ENCODE data around the gene IQCF6. TPM values are rescaled to one million over a fixed set of nuclear protein-coding genes. Genes with fewer than 3 reads are reported as not detected.

The IQCF6 gene
- total RNA-seq, 3 donors from 2014 or later, result not detected

- H3K27me3 ChIP-seq, result no peaks in the 10 kb centered on the region
- TF ChIP-seq POLR2A (IDR thresholded peaks at IDR 0.05) (no peak), CTCF (IDR thresholded peaks at IDR 0.05) (no peak), POLR2AphosphoS5 (IDR thresholded peaks at IDR 0.05) (no peak)
- H3K4me3 ChIP-seq, result no peak overlapping the region
- no peaks in the 10 kb centered on the region for H3K36me3 ChIP-seq
- intact Hi-C loops (cut with DNase I; ENCODE audit: low total_unique reads), result no loop called here
- no peaks in the 10 kb centered on the region for H3K9me3 ChIP-seq
- DNase-seq (ENCODE audit: low spot score in 2 of 2), result no peak
- no peaks in the 10 kb centered on the region for H3K4me1 ChIP-seq
- no peak overlapping the region for H3K27ac ChIP-seq
These were observed 44.0 kb downstream of the IQCF6 start for GRCh38 chr3:51735039-51735438.

DNA sequence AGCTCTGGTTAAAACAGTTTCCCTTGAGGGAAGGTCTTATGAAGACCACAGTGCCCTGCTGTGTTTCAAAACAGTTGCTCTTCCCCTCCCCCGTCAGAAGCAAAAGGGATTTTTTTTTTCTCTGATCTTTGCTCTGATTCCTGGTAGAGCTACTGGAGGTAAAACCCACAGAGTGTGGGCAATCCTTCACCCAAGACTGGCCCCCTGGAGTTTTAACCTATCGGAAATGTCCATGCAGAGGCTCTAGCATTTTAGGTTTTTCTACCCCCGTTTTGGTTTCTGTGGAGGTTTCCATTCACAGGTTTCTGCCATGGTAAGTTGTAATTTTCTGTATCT is 44.5 kb downstream of the IQCF6 start:
- H3K27me3 ChIP-seq, result no peaks in the 10 kb centered on the region
- no peaks in the 10 kb centered on the region for H3K36me3 ChIP-seq
- H3K27ac ChIP-seq, result no peak overlapping the region
- no peaks in the 10 kb centered on the region for H3K4me1 ChIP-seq
- DNase-seq (ENCODE audit: low spot score in 2 of 2), result no peak
- no peaks in the 10 kb centered on the region for H3K9me3 ChIP-seq
- intact Hi-C loops (cut with DNase I; ENCODE audit: low total_unique reads), result no loop called here
- H3K4me3 ChIP-seq, result no peak overlapping the region
- TF ChIP-seq CTCF (IDR thresholded peaks at IDR 0.05) (no peak), POLR2A (IDR thresholded peaks at IDR 0.05) (no peak), POLR2AphosphoS5 (IDR thresholded peaks at IDR 0.05) (no peak)

GRCh38 chr3:51733859-51734571 is 45.0 kb downstream of the IQCF6 start:
- Histone ChIP-seq H3K4me1 (no peaks in the 10 kb centered on the region), H3K27ac (no peak overlapping the region), H3K4me3 (no peak overlapping the region), H3K27me3 (no peaks in the 10 kb centered on the region), H3K9me3 (no peaks in the 10 kb centered on the region), H3K36me3 (no peaks in the 10 kb centered on the region)
- TF ChIP-seq POLR2AphosphoS5 (IDR thresholded peaks at IDR 0.05) (no peak), CTCF (IDR thresholded peaks at IDR 0.05) (no peak), POLR2A (IDR thresholded peaks at IDR 0.05) (no peak)
- intact Hi-C loops (cut with DNase I; ENCODE audit: low total_unique reads), result no loop called here
- DNase-seq (ENCODE audit: low spot score in 2 of 2), result no peak

DNA sequence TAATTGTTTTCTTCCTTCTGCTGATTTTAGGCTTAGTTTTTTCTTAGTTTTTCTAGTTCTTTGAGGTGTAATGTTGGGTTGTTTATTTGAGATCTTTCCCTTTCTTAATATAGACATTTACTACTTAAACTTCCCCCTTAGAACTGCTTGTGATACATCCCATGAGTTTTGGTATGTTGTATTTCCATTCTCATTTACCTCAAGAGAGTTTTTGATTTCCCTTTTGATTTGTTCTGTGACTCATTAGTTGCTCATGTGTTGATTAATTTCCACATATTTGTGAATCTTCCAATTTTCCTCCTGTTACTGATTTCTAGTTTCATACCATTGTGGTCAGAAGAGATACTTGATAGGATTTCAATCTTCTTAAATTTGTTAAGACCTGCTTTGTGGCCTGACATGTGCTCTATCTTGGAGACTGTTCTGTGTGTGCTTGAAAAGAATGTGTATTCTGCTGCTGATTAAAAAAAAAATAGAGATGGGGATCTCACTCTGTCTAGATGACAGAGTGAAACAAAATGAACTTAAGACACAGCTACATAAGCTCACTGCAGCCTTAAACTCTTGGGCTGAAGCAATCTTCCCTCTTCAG is 49.9 kb downstream of the IQCF6 start:
- no peak for DNase-seq (ENCODE audit: low spot score in 2 of 2)

More for the DNA sequence above, 49.9 kb downstream of the IQCF6 start:
- no peaks in the 10 kb centered on the region for H3K36me3 ChIP-seq
- H3K9me3 ChIP-seq, result no peaks in the 10 kb centered on the region
- no peak for TF ChIP-seq POLR2AphosphoS5 (IDR thresholded peaks at IDR 0.05)
- TF ChIP-seq POLR2A (IDR thresholded peaks at IDR 0.05), result no peak
- no peak for TF ChIP-seq CTCF (IDR thresholded peaks at IDR 0.05)
- H3K27me3 ChIP-seq, result no peaks in the 10 kb centered on the region
- intact Hi-C loops (cut with DNase I; ENCODE audit: low total_unique reads), result no loop called here
- H3K27ac ChIP-seq, result no peak overlapping the region
- no peak overlapping the region for H3K4me3 ChIP-seq
- no peaks in the 10 kb centered on the region for H3K4me1 ChIP-seq

Other genes starting within 250 kb of the IQCF6 start
- gene RAD54L2, start 240.5 kb downstream of the IQCF6 start, total RNA-seq, result 10 to 100 TPM; 20.2 to 28.5 (median 22.6) TPM
- gene TEX264, start 108.0 kb downstream of the IQCF6 start, total RNA-seq, result 10 to 100 TPM; 55.7 to 94.3 (median 80.5) TPM
- gene GRM2, start 72.2 kb downstream of the IQCF6 start, total RNA-seq, result 1 to 10 TPM in 1 of 3 donors, not detected in 2; 1.3 TPM
- not detected for gene IQCF2, start 82.4 kb upstream of the IQCF6 start, total RNA-seq
- gene IQCF5, start 96.4 kb upstream of the IQCF6 start, total RNA-seq, result not detected
- gene IQCF1, start 124.1 kb upstream of the IQCF6 start, total RNA-seq, result not detected
- 10 to 100 TPM; 23.1 to 24.6 (median 23.8) TPM for gene RRP9, start 162.7 kb upstream of the IQCF6 start, total RNA-seq
- 10 to 100 TPM; 21.4 to 33.6 (median 31.8) TPM for gene PARP3, start 163.1 kb upstream of the IQCF6 start, total RNA-seq
- gene GPR62, start 176.1 kb upstream of the IQCF6 start, total RNA-seq, result under 1 TPM in 1 of 3 donors, not detected in 2; 0.16 TPM
- gene PCBP4, start 188.2 kb upstream of the IQCF6 start, total RNA-seq, result 10 to 100 TPM; 36.2 to 51.8 (median 51.2) TPM
- gene ABHD14B, start 194.8 kb upstream of the IQCF6 start, total RNA-seq, result 100 to 1,000 TPM in 1 of 3 donors, 10 to 100 TPM in 2; 62.3 to 122 (median 74.3) TPM
- 10 to 100 TPM; 16.1 to 32.6 (median 17.1) TPM for gene ABHD14A, start 195.8 kb upstream of the IQCF6 start, total RNA-seq
- gene ACY1, start 204.3 kb upstream of the IQCF6 start, total RNA-seq, result 10 to 100 TPM; 40.0 to 49.2 (median 46.4) TPM
- 1,000 to 10,000 TPM; 1,890 to 2,530 (median 2,229) TPM for gene RPL29, start 216.7 kb upstream of the IQCF6 start, total RNA-seq